NCI-H1694 (cell line): ENCODE results near the gene KDF1.
"Not testable (repeated sequence)": the region's sequence is repeated elsewhere in the genome, so short reads cannot be mapped to it uniquely, and the experiment has no call there.

Experiments
- DNase-seq: peaks from one replicate; lab custom pipeline; 2025; lab: John Stamatoyannopoulos, UW

Gene KDF1

GRCh38 chr1:26994020-26994786, 33.9 kb upstream of the KDF1 start:
- no peak for DNase-seq

- peak; percentile 45 for DNase-seq
Observed at GRCh38 chr1:26993237-26994019, 33.2 kb upstream of the KDF1 start, which contains the start of gene TRNP1. TSS of gene TRNP1 (plus strand) at chr1:26993692. CDS start at chr1:26993787, 95 bp downstream.

GRCh38 chr1:26991310-26992116, 31.2 kb upstream of the KDF1 start:
- peak; percentile 44 for DNase-seq

- DNase-seq: not testable (repeated sequence)
Observed at GRCh38 chr1:26989403-26990109, 29.3 kb upstream of the KDF1 start.

GRCh38 chr1:26986658-26987057, 26.4 kb upstream of the KDF1 start:
- no peak for DNase-seq

GRCh38 chr1:26984291-26984690, 24.0 kb upstream of the KDF1 start:
- DNase-seq: no peak

GRCh38 chr1:26983863-26984262, 23.6 kb upstream of the KDF1 start:
- no peak for DNase-seq

- no peak for DNase-seq
Observed at GRCh38 chr1:26981146-26981846, 21.0 kb upstream of the KDF1 start.

- DNase-seq: no peak
Observed at GRCh38 chr1:26978901-26979300, 18.6 kb upstream of the KDF1 start.

GRCh38 chr1:26976621-26977510, 16.6 kb upstream of the KDF1 start:
- DNase-seq: no peak

GRCh38 chr1:26972821-26973220, 12.6 kb upstream of the KDF1 start:
- DNase-seq: no peak

- DNase-seq: no peak
Observed at GRCh38 chr1:26972390-26972789, 12.1 kb upstream of the KDF1 start.

GRCh38 chr1:26971590-26971989, 11.3 kb upstream of the KDF1 start:
- DNase-seq: no peak

- peak; percentile 53 for DNase-seq
Observed at GRCh38 chr1:26970810-26971209, 10.5 kb upstream of the KDF1 start.

- DNase-seq: no peak
Observed at GRCh38 chr1:26965628-26966027, 5.4 kb upstream of the KDF1 start.

GRCh38 chr1:26965213-26965612, 4.9 kb upstream of the KDF1 start:
- DNase-seq: no peak

- no peak for DNase-seq
Observed at GRCh38 chr1:26961826-26962225, 1.6 kb upstream of the KDF1 start.

- DNase-seq: no peak
Observed at GRCh38 chr1:26960625-26960966, 328 bp upstream of the KDF1 start.

- DNase-seq: no peak
Observed at GRCh38 chr1:26959270-26959669, 998 bp downstream of the KDF1 start.

GRCh38 chr1:26957306-26957705, 3.0 kb downstream of the KDF1 start:
- DNase-seq: no peak
